Stimulated activated CD4-positive, alpha-beta T cell treated with anti-CD3 and anti-CD28 coated beads, Interleukin-2, amount 100 ng/mL, for 48 hours (primary cell): ENCODE measurements around the gene TUBE1.

Experiments
- DNase-seq, 2 donors: peaks; one replicate each; pipeline ENCODE4 v3.0.0-alpha.2; 2020

The TUBE1 gene

GRCh38 chr6:112033791-112034615 is 53.3 kb downstream of the TUBE1 start:
- DNase-seq = no peak

- DNase-seq = no peak
Measured at GRCh38 chr6:112032728-112033127, 54.6 kb downstream of the TUBE1 start.

- DNase-seq = no peak
Measured at GRCh38 chr6:112031960-112032359, 55.3 kb downstream of the TUBE1 start.

- DNase-seq = no peak
Measured at GRCh38 chr6:112030961-112031660, 56.2 kb downstream of the TUBE1 start.

- no peak for DNase-seq
Measured at GRCh38 chr6:112030206-112030960, 56.9 kb downstream of the TUBE1 start.

GRCh38 chr6:112029045-112029822 is 58.0 kb downstream of the TUBE1 start:
- DNase-seq = peak; percentile 80 to 83

GRCh38 chr6:112027942-112028674 is 59.2 kb downstream of the TUBE1 start:
- DNase-seq = no peak

- DNase-seq = no peak
Measured at GRCh38 chr6:112026933-112027332, 60.3 kb downstream of the TUBE1 start.

GRCh38 chr6:112024464-112024863 is 62.8 kb downstream of the TUBE1 start:
- DNase-seq = no peak

GRCh38 chr6:112022749-112023148 is 64.5 kb downstream of the TUBE1 start:
- no peak for DNase-seq

GRCh38 chr6:112021691-112022310 is 65.5 kb downstream of the TUBE1 start:
- DNase-seq = no peak
